Stimulated activated CD8-positive, alpha-beta memory T cell treated with anti-CD3 and anti-CD28 coated beads, Interleukin-15, amount 100 ng/mL, for 1 hour (primary cell): ENCODE data around the gene RGS12.

Experiments
- DNase-seq: peaks from one replicate; pipeline ENCODE4 v3.0.0-alpha.2; 2020; ENCODE audit warnings: low read depth

The RGS12 gene

DNA sequence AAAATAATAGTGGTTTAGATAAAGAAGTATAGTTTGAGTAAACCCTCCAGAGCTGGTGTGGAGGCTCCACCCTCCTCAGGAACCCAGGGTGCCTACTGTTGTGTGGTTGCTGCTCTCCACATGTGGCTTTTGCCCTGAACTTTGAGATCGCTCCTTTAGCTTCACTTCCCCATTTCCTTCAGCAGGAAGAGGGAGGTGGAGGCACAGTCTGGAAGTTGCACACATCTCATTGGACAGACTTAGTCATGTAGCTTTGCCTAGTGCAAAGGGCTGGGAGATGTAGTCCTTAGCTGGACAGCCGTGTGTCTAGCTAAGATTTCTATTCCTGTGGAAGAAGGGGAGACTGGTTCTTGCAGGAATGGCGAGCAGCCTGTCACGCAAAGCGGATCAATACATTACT is 37.9 kb downstream of the RGS12 start:
- DNase-seq: no peak

DNA sequence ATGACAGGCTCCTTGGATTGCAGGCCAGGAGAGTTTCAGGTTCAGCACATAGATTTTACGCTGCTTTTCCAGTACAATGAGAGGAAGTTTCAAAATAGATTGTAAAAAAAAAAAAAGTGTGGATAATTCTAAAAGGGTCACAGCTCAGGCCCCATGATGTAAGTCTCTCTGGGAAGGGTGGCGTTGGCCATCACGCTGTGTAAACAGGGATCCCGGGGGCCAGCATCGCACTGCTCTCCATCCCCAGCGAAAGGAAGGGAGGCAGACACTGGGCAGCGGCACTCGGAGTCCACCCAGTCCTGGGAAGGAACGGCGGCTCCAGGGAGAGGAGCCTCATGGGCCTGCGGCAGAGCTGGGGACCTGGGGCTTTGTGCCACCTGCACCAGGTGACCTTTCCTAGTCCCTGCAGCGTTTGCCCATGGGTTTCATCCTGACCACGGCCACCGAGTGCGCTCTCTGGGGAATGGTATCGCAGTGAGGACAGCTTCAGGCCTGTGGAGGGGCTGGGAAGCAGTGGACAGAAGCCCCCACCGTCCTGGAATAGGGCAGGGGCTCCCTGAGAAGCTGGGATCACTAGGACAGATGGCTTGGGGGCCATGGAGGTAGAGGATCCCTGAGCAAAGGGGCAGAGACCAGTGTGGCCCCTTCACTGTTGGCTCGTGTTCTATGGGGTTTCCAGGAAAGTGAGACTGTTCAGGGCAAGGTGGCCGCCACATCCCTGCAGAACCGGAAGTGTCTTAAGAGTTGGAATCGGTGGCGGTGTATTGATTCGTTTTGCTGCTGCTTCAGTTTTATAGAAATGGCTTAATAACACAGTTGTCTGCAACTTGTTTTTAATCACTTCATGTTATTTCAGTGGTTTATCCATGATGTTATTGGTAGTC is 38.9 kb downstream of the RGS12 start:
- DNase-seq: no peak

DNA sequence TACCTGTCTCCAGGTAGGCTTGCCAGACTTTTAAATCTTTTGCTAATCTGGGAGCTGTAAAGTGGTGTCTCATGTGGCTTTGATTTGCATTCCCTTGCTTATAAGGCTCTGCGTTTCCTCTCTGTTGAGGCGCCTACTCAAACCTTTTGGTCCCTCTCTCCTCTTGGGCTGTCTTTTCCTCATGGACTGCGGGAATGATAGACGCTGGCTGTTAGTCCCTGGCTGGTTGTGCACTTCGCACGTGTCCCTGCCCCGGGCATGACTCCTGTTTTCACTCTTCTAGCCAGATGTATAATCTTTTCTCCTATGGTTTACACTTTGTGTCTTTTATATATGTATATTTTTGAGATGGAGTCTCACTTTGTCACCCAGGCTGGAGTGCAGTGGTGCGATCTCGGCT is 39.7 kb downstream of the RGS12 start:
- DNase-seq: no peak

DNA sequence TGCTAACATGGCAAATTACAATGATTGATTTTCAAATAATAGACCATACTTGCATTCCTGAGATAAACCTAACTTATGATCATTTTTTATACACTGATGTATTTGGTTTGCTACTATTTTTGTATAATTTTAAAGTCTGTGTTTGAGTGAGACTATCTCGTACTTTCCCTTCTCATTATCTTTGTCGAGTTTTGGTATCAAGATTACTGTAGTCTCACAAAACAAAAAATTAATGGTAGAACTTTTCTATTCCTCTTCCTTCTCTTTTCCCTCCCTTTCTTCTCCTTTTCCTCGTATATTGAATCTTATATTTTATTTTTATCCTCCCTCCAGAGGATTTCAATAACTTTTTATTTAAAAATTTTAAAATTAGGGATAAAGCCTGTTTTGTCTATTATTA is 41.5 kb downstream of the RGS12 start:
- DNase-seq: no peak

DNA sequence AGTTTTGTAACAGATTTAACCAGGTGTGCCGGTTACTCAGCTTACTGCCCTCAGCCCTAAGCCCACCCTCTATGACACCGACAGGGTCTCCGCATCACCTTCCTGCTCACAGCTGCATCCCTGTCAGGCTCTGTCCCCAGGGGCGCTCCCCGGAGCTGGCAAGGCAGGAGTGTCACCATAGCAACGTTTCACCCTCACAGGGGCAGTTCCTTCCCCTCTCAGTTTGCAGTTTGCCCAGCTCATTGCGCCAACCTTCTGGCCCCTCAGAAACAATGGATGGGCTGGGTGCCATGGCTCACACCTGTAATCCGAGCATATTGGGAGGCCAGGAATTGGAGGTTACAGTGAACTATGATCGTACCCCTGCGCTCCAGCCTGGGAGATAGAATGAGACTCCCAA is 42.6 kb downstream of the RGS12 start:
- no peak for DNase-seq

DNA sequence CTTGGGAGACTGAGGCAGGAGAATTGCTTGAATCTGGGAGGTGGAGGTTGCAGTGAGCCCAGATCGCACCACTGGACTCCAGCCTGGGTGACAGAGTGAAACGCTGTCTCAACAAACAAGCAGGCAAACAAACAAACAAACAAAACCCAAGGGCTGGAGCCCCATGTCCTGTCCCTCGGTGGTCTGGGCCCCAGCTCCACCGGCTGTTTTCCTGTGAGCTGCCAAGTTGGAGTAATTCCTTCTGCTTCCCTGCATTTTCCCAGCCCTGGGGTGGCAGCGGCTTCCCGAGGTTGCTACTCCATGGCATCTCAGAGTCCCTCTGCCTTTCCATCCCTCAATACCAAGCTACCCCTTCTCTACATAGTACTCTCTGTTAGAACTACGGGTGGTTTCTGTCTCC is 43.2 kb downstream of the RGS12 start:
- DNase-seq: no peak

DNA sequence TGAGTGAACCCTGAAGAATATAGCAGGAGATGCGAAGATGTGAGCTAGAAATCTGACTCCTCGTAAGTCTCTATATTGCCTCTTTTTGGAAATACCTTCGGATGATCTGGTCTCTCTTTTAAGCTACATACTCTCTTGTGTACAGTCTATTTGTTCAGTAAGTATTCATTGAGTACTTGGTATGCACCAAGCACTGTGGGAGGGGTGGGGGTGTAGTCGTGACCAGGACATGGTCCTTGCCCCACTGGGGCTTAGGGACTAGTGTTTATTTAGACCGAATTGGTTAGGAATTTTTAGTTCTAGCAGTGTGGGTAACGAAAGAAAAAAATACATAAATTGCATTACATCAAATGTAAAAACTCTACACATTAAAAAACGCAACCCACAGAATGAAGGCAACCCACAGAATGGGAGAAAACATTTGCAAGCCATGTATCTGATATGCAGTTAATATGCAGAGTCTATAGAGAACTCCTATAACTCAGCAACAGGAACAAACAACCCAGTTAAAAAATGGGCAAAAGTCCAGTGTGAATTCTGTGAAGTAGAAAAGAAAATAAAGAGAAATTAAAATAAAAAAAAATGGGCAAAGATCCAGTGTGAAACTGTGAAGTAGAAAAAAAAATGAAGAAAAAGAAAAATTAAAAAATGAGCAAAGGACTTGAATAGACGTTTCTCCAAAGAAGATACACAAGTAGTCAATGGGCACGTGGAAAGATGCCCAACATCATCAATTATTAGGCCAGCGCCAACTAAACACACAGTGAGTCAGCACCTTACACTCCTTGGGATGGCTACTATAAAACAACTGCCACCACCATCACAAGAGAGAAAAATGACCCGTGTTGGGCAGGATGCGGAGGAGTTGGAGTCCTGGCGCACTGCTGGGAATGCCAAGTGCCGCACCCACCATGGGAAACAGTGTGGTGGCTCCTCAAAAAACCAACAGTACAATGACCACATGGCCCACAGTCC is 43.8 kb downstream of the RGS12 start:
- DNase-seq: no peak

DNA sequence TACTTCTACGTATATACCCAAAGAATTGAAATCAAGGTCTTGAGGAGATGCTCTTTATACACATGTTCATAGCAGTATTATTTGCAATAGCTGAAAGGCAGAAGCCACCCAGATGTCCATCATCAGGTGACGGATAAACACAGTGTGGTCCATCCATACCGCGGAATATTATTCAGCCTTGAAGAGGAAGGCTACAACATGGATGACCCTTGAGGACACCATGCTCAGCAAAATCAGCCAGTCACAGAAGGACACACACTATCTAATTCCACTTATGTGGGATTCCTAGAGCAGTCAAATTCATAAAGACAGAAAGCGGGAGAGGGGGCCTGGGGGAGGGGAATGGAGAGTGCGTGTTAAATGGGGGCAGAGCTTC is 44.5 kb downstream of the RGS12 start:
- DNase-seq: no peak

DNA sequence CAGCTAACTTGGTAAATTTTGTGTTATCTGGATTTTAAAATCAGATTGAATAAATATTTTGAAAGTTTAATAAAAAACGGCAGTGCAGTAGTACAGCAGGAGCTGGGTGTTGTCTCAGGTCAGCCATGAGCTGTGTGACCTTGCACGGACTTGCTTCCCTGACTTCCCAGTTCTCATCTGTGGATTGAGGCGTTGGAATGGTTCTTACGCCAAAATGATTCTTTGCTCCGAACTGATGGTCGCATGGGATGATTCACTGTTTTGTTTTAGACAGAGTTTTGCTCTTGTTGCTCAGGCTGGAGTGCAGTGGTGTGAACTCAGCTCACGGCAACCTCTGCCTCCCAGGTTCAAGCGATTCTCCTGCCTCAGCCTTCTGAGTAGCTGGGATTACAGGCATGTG is 45.0 kb downstream of the RGS12 start:
- no peak for DNase-seq

DNA sequence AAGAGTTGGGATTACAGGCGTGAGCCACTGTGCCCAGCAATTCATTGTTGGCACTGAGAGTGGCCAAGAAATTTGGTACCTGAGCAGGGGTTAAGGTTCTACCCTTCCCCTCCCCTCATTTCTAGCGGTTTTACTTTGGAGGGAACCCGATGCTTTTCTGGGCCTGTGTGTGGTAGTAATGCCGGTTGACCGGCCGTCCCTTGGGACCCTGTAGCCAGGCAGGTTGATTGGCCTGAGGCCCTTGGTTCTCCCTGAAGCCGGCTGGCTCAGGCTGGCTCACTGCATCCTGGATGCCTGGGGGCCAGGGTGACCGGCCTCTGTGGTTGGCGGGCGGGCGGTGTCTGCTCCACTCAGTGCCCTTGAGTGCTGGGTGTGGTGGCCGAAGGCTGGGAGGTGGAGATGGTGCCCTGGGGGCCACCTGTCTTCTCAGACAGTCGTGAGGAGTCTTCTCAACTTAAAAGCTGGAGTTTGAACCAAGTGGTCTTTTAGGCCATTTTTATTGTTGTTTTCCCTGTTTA is 45.6 kb downstream of the RGS12 start:
- no peak for DNase-seq

DNA sequence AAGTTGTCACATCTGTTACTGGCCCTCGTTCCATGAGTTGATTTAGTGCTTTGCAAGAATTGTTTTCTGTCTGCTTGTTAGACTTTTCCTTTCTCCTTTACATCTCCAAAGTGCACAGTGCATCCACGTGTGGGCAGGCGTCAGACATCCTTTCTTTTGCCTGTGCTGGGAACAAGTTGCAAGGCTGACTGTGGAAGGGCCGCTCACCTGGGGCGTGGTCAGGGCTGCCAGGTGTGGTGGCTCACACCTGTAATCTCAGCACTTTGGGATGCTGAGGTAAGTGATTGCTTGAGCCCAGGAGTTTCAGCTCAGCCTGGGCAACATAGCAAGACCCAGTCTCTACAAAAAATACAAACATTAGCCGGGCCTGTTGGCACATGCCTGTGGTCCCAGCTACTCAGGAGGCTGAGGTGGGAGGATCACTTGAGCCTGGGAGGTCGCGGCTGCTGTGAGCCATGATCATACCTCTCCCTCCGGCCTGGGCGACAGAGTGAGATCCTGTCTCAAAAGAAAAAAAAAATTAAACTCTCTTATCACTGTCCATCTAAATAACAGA is 46.2 kb downstream of the RGS12 start:
- no peak for DNase-seq

DNA sequence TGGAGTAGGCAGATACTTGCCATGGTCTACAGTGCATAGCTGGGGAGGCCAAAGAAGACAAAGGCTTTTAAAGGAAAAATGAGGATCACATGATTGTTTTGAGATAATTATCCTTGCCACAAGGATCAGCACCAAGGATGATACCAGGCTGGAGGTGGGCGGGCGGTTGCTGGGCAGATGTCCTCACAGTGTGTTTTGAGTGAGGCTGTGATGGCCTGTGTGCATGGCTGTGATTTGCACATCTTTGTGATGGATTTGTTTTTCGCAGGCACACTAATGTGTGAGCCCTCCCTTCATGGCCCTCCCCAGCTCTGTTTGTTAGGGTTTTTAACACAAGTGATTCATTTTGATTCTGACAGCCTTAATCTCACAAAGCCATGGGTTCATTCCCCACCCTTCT is 46.8 kb downstream of the RGS12 start:
- no peak for DNase-seq

DNA sequence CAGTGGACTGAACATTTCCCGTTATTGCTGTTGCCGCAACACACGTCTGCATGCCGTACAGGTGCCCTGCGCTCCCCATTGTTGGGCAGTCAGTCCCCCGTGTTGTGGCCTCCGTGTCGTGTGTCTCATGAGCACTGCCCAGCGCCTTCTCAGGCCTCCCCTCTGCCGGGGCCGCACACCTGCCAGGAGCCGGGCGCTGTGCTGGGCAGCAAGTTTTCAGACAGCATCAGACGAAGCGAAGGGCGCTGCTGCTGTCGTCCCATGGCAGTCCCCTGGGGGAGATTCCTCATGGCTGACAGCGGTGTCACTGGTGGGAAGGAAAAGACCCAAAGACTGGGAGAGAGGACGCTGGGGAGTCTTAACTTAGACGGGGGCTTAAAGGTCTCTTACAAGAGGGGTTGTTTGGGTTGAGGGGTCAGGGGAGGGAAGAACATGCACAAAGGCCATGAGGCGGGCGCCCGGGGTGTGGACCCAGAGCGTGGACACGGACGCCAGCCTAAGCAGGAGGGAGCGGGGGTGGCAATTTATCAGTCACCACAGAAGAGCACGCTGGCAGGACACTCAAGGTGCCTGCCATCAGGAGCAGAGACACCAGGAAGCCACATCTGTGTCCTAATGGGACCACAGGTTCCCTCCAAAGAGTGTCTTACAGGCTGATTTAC is 47.3 kb downstream of the RGS12 start:
- DNase-seq: no peak

DNA sequence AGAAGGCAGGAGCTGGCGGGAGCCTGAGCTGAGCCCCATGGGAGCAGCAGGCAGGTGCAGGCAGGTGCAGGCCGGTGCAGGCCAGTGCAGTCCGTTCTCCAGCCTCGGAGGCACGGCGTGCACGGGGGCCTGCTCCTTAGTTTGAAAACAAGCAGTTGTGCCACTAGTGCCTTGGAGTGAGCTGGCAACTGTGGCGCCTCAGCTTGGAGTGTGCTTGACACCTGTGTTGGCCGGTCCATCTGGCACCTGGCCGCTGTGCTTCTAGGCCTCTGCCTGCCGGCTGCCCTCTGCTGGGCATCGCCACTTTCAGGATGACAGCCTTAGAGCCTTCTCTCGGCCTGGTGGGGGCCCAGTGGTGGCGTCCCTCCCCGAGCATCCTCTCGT is 47.9 kb downstream of the RGS12 start:
- DNase-seq: no peak

DNA sequence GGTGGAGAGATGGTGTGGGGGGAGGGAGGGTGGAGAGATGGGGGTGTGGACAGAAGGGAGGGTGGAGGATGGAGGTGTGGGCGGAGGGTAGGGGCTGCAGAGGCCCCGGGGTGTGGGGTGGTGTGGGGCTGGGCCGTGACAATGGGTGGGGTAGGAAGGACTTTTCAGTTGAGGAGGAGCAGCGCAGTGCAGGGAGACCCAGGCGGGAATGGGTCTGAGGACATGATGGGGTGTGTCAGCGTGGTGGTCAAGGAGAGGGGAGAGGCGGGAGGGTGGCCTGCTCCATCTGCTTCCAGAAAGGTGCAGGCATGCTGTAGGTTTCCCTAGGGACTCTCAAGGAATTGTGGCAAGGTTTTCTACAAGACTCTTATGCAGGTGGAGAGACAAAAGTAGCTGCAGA is 48.9 kb downstream of the RGS12 start:
- no peak for DNase-seq

DNA sequence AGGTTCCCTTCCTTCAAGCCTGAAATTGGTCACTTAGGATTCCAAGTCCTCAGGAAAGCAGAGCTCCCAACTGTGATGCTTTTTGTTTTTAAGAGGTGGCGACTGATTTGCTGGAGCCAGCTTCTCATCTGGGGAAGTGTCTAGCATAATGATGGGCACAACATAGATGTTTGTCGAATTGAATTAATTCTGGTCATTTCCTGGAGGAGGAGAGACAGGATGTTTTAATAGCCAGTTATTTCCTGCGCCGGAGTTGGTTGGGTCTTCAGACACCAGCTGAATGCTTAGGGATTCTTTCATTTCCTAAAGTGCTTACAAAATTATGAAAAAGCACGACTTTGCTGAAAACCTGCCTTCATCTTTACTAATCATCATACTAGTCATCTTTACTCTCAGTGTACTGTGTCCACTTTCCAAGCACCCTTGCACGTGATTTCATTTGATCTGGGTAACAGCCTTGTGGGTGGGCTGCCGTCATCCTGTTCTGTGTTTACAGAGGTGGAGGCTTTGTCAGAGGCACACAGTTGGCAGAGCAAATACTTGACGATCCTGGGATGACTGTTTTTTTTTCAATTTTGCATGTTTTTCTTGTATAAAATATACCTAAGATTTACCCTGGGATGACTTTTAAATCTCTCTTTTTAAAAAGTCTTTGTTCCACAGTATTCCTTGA is 49.5 kb downstream of the RGS12 start:
- no peak for DNase-seq
